Midbrain (tissue), 1 donor: Measurements from ENCODE around the gene TRIM58.

Experiments used
- DNase-seq: peaks from one replicate; lab custom pipeline; 2025; lab: John Stamatoyannopoulos, UW

TRIM58 gene, protein sequence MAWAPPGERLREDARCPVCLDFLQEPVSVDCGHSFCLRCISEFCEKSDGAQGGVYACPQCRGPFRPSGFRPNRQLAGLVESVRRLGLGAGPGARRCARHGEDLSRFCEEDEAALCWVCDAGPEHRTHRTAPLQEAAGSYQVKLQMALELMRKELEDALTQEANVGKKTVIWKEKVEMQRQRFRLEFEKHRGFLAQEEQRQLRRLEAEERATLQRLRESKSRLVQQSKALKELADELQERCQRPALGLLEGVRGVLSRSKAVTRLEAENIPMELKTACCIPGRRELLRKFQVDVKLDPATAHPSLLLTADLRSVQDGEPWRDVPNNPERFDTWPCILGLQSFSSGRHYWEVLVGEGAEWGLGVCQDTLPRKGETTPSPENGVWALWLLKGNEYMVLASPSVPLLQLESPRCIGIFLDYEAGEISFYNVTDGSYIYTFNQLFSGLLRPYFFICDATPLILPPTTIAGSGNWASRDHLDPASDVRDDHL

DNA sequence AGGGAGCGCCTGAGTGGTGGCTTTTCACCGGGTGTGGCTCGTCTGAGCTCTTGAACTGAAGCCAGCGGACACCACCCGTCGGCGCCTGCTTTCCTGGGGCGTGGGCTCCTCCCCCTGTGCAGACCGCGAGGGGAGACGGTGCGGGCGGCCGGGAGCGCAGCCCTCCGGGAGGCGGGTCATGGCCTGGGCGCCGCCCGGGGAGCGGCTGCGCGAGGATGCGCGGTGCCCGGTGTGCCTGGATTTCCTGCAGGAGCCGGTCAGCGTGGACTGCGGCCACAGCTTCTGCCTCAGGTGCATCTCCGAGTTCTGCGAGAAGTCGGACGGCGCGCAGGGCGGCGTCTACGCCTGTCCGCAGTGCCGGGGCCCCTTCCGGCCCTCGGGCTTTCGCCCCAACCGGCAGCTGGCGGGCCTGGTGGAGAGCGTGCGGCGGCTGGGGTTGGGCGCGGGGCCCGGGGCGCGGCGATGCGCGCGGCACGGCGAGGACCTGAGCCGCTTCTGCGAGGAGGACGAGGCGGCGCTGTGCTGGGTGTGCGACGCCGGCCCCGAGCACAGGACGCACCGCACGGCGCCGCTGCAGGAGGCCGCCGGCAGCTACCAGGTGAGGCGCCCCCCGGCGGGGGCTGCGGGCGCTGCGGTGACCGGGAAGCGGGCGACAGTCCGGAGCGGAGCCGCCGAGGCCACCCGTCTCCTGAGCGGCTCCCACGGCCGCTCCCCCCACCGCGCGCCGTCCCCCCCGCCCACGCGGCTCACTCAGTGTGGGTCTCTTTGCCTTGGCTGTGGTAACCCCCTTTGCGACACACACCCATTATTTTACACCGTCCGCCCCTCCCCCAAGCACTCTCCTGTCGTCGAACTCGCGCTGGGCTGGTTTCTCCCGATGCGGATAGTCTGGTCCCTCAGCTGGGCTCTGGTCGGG, at the start of gene TRIM58:
TRIM58 (plus strand) TSS at position 119 of the 916 bp plus-strand sequence; CDS start at position 179, 60 bp downstream.
- DNase-seq = no peak

DNA sequence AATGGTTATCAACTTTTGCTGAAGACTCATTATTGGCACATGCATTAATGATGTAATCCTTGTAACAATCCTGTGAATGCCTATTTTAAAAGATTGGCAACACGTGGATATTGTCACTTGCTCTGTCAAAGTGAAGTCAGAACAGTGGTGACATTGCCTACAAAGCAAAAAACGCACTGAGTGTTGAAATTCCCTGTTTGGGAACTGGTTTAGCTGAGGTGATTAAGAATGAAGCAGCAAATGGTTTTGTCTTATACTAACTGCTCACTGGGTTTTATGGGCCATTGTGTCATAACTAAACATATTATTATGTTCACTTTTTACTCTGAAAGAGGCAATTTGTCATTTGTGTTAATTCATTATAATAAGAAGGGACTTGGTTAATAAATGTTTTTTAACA, 44.4 kb upstream of the TRIM58 start:
- no peak for DNase-seq

DNA sequence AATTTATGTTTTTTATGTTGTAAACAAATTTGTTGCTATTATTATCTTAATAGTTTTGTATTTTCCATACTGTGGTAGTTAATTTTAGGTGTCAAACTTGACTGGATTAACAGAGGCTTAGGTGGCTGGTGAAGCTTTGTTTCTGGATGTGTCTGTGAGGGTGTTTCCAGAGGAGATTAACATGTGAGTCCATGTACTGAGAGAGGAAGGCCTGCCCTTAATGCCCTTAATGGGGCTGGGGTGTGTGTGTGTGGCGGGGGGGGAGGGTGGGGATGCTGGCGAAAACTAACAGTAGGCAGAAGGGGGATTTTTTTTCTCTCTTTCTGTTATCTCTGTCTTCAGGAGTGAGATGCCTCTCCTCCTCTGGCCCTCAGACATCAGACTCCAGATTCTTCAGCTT, 34.9 kb upstream of the TRIM58 start:
- no peak for DNase-seq

DNA sequence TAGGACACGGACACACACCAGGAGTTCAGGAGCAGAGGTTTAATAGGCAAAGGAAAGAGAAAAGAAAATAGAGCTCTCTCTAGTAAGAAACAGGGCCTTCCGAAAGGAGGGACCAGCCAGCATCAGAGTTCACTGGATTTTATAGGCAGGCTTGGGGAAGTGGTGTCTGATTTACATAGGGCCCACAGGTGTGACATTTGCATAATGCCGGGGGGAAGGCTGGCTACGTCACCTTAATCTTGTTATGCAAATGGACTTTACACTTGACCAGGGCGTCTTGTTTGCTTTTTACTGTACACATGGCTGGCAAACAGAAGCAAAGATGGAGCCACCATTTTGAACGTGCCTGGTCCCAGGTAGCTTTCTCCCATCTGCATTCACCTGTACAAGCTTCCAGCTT, 33.0 kb upstream of the TRIM58 start, which contains the start of gene OR14A16:
OR14A16 (minus strand) TSS at position 97 of the 400 bp plus-strand sequence. CDS start 8,390 bp downstream, outside the sequence.
- DNase-seq = no peak

DNA sequence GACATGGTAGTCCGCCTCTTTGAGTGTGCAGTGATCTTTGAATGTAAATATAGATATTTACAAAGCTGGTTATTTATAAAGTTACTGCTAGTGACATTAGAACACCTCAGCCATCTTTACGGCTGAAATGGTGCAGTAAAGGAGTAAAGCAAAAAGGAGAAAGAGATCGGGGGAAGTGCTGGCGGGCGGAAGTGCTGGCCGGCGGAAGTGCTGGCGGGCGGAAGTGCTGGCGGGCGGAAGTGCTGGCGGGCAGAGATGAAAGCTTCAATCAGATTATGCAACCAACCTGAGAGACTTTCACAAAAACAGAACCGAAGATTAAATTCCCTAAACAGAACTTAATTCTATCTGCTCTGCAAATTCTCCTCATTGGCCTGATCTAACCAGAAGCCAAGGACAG, 31.6 kb upstream of the TRIM58 start:
- no peak for DNase-seq

DNA sequence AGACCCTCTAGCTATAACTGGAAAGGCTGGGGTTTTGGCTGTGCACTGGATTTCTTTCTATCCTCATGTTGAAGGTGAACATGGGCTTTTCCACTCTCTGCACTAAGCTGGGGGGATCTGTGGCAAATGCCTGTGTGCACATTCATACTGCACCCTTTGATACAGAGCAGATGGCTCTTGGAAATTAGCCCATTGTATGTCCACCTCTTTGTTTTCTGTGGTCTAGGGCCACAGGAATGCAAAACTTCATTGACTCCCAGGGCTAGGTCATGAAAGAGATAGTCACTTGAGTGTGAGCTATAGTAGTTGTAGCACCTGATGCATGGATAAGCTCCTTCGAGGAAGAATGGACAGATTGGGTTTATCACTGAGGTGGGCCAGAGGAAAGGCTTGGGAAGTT, 27.3 kb upstream of the TRIM58 start:
- DNase-seq = no peak

DNA sequence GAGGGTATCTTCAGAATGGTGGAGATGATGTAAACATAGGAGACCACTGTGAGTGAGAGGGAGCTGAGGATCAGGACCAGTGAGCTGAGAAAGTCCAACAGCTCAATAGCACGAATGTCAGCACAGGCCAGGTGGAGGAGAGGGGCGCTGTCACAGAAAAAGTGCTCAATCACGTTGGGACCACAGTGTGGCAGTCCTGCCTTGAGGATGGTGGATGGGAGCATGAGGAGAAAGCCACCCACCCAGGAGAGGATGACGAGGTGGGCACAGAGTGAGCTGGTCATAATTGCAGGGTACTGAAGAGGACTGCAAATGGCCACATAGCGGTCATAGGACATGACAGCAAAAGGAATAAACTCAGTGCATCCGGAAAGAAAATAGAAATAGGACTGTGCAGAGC, 23.4 kb upstream of the TRIM58 start:
- DNase-seq = no peak

DNA sequence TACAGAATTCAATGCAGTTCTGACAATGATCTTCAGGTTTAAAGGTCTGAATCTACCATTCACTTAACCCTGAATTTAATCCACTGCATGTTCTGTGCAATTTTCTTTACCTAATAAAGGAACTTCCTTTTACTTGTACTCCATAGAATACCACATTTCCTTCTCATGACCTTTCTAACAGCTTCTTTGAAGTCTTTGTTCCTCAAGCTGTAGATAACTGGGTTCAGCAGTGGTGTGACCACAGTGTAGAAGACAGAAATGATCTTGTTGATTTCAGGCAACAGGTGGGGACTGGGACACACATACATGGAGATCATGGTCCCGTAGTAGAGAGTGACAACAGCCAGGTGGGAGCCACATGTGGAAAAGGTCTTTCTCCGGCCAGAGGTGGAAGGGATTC, 16.2 kb upstream of the TRIM58 start:
- DNase-seq = no peak

DNA sequence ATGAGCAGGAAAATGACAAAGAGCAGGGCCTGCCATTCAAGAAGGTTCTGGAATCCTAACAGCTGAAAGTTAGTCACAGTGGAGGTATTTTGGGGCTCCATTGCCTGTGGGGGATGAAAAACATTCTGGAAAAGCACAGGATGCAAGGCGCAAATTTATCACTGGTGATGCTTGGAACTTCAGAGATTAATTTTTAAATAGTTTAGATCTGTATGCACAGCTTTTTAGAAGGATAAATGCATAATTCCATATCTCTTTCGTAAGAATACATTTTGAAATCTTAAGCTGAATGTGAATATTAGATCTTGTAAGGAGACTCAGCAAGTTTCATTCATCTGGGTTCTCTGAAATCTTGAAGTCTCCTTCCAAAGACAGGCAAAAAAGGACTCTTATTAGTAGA, 15.2 kb upstream of the TRIM58 start, which contains the start of gene OR11L1:
OR11L1 (minus strand) TSS at position 101 of the 400 bp plus-strand sequence; CDS start at position 101, 0 bp downstream.
- DNase-seq = no peak

DNA sequence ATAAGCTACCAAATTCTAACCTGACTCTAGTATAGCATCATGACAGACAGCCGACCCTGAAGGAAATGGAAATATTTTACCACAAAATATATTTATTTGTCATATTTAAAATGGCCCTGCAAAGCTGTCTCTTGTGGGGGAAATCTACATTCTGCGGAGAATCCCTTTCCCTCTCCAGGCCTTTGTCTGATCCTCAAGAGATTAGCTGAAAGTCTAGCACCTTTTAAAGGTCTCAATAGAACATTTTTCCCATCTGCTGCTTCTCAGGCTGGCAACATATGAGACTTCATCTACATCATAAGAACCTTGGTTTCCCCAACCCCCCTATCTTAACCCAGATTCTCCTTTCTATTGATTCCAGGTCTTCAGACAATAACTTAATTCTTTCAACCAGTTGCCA, 13.6 kb upstream of the TRIM58 start:
- DNase-seq = no peak

DNA sequence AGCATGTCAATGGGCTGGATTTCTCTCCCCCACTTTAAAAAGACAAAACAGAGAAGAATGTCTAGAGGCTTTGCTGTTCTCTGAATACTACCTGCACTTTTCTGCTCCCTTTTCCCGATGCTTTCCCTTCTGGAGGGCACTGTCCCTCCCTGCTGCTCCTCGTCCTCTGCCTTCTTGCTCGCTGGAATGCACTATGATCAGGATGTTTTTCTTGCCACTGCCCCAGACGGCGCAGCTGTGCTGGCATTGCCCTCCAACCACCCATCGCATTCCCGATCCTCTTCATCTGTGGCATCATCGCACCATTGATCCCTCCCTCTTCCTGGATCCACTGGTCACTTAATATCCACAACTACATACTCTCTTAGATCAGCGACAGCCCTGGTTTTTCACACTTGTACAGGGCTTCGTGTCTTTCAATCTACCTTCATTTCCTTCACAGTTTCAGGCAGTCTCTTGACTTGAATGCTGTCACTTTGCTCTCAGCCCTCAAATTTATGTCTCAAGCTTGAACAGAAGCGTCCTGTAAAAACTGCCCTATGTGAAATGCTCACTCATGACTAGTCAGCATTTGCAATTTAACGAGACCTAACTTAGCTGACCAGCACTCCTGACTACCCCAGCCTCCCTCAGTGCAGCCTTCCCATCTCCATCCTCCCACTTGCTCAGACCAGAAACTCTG, 11.8 kb upstream of the TRIM58 start:
- no peak for DNase-seq

DNA sequence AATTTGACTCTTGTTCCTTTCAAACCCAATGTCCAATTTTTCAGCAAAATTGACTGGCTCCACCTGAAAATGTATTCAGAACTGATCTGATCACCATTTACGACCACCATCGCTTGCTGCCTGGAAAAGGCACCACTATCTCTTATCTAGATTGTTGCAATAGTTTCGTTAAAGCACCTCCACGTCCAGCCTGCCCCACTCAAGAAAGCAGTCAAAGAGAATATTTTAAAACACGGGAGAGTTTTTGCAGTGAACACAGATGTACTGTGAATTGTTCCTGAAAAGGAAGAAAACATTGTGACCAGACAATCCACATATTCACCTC, 11.3 kb upstream of the TRIM58 start:
- DNase-seq = no peak

DNA sequence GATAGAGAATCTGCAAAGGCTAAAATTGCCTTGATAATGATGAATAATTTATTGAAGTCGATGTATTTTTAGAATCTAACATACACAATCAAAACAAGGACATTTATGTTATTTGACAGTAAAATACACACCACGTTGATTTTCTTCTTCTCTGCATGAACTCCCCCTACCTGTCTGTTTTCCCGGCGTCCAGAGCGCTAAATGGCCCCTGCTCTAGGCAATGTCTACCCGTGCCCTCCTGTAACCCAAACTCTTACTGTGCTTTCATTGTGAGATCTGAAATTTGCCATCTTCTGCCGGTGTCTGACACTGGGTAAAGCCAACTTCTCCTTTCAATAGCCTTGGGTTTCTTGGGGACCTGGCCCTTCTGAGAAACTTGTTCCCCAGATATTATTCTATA, 8.6 kb upstream of the TRIM58 start:
- DNase-seq = no peak

DNA sequence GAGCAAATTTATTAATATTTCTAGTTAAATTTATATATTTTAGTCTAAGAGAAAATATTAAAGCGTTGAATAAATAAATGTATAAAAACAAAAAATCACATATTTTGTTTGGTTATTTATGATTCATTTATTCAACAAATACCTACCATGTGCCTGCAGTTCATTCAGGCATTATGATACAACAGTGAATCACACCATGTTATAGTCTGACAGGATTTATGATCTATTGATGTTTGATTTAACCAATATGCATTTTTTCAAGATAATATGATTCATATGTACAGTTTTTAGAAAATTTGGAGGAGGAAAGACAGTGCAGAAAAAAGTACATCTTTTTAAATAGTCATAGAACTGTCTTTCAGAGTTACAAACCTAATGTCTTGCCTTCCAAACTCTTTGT, 7.4 kb upstream of the TRIM58 start:
- DNase-seq = no peak

DNA sequence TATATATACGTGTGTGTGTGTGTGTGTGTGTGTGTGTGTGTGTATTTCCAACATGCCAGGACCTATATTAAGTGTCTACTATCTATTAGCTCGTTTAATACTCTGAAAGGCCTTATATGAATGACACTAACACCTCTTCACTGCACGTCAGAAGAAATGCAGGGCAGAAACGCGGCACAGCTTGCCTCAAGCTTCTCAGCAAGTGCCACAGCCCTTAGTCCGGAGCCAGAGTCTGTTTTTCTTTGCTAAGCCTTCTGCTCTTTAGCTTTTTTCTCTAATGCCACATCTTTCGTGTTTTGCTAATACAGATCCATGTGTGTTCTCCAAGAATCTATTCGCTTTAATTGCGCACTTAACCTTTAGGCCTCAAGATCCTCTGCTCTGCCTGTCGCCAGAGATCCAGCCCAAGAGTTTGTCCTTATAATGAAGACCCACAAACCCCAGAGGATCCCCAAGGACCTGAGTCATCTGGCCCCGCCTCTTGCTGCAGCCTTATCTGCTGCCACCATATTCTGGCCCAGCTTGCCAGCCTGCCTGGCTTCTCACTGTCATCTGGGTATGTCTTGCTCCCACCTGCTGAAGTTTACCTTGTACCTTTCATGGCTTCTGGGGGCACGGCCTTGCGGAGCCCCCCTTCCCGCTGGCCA, 2.0 kb upstream of the TRIM58 start:
- no peak for DNase-seq

DNA sequence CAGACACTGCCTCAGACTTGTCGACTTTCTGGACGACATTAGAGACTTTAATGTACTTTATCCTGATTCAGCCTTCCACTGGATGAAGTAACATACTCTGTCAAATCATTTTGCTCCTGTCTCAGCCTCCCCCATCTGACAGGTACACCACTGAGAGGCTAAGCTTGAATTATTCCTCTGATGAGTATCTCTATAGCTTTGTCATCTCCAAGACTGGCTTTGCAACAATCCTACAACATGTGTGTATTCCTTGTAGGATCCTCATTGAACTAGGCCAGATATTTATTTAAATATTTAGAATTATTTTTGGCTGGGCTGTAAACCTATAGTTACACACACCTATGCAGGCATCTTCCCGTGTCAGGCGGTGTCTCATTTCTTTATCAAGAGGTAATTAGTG, 1.1 kb upstream of the TRIM58 start:
- DNase-seq = no peak

DNA sequence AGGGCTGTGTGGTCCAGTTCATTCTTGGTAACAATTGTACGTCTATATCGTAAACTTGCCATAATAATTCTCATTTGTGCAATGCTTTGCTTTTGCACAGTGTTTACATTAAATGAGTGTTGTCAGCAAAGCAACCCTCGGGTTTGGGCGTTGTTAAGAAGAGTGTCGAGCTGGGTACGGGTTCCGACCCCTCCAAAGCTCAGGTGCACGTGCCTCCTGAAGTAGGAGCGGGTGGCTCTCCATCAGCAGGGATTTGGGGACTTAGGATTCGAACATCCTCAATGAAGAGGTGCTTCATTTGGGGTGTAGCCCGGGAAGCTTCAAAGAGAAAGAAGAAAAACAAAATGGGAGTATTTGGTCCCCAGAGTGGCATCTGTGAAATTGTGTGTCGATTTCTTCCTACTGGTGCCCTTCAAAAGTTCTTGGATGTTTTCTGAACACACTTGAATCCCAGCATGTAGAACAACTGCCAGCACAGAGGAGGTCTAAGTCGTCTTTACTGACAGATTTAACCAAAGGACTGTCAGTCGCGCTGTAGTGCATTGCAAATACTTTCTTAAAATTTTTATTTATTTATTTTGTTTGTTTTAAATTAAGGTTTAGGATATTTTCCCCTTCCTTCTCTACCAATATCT, 1.1 kb downstream of the TRIM58 start:
- no peak for DNase-seq

DNA sequence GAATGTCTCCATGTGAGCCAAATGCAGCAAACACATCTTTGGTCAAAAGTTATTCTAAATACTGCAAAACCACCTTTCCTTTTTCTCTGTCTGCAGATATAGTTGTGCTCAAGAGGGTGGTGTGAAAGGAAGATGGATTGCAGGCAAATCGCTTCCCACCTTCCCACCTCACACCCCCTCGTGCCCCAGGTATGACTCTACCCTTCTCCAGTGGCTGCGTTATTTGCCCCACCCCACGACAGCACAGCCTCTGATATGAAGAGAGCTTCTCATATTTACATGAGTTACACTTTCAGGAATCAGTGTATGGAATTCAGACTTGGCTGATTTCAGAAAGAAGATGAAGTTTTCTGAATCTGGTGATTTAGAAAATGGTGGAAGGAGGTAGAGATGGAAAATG, 5.8 kb downstream of the TRIM58 start:
- DNase-seq = no peak

DNA sequence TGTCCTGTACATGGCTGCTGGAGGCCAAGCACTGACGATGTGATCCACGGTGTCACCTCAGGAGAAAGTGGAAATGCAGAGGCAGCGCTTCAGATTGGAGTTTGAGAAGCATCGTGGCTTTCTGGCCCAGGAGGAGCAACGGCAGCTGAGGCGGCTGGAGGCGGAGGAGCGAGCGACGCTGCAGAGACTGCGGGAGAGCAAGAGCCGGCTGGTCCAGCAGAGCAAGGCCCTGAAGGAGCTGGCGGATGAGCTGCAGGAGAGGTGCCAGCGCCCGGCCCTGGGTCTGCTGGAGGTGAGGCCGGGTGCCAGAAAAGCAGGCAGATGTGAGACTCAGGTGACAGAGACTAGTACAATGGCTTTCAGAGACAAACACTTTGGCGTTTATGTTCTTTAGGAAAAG, 7.7 kb downstream of the TRIM58 start:
- DNase-seq = no peak

DNA sequence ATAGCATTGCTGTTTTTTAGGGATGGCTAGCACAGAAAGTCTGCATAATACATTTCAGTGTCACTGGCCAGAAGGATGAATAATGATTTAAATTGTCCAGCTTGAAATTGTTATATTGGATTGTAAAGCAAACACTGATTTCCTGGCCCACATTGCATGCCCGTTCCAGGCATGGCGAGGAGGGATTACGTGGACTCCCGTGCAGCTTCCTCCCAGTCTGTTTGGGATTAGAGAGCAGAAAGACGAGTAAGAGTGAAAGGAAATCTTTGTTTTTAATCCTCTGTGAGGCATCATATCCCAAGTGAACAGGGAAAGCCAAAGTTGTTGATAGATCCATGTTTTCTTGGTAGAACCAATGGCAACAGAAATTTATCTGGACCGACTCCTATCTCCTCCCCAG, 8.4 kb downstream of the TRIM58 start:
- DNase-seq = no peak

DNA sequence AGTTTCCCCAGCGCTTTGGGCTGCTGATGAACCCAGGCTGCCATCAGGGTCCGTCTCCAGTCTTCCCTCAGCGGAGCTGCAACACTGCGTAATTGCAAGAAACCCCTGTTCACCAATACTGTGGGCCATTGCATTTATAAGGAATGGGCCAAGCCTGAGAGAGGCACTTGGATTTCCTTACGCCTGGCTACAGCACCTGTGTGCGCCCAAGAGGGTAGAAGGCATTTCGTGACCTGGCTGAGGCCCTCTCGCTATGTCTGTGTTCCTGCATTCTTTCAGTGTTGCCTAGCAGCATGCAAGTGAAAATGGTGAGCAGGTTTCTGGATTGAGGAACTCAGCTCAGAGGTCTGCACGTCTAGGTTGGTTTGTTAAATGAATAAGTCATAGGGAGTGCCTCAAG, 26.4 kb downstream of the TRIM58 start:
- DNase-seq = no peak
